ENCODE measurements around the gene ABHD5.

Gene ABHD5

GRCh38 chr3:43770426-43771103, 79.8 kb downstream of the ABHD5 start:
- no peak overlapping the region for H3K4me3 ChIP-seq (ENCODE audit: low read depth, low read length)
- no peak for TF ChIP-seq CTCF (IDR thresholded peaks at IDR 0.05; ENCODE audit: low read depth, low read length)

- H3K4me3 ChIP-seq (ENCODE audit: low read depth, low read length), result no peak overlapping the region
- no peak for TF ChIP-seq CTCF (IDR thresholded peaks at IDR 0.05; ENCODE audit: low read depth, low read length)
These were observed 80.9 kb downstream of the ABHD5 start for GRCh38 chr3:43771610-43772009.

GRCh38 chr3:43773273-43774094, 82.7 kb downstream of the ABHD5 start:
- H3K4me3 ChIP-seq (ENCODE audit: low read depth, low read length), result no peak overlapping the region
- TF ChIP-seq CTCF (IDR thresholded peaks at IDR 0.05; ENCODE audit: low read depth, low read length), result no peak

- no peak for TF ChIP-seq CTCF (IDR thresholded peaks at IDR 0.05; ENCODE audit: low read depth, low read length)
These were observed 84.1 kb downstream of the ABHD5 start for GRCh38 chr3:43774799-43775198.

GRCh38 chr3:43776101-43776500, 85.4 kb downstream of the ABHD5 start:
- H3K4me3 ChIP-seq (ENCODE audit: low read depth, low read length), result no peak overlapping the region
- TF ChIP-seq CTCF (IDR thresholded peaks at IDR 0.05; ENCODE audit: low read depth, low read length), result no peak

More at GRCh38 chr3:43774799-43775198, 84.1 kb downstream of the ABHD5 start:
- H3K4me3 ChIP-seq (ENCODE audit: low read depth, low read length), result no peak overlapping the region

- no peak overlapping the region for H3K4me3 ChIP-seq (ENCODE audit: low read depth, low read length)
- TF ChIP-seq CTCF (IDR thresholded peaks at IDR 0.05; ENCODE audit: low read depth, low read length), result no peak
These were observed 89.1 kb downstream of the ABHD5 start for GRCh38 chr3:43779850-43780249.

GRCh38 chr3:43782541-43782940, 91.8 kb downstream of the ABHD5 start:
- no peak for TF ChIP-seq CTCF (IDR thresholded peaks at IDR 0.05; ENCODE audit: low read depth, low read length)
- H3K4me3 ChIP-seq (ENCODE audit: low read depth, low read length), result no peak overlapping the region

All from WI38 (cell line).